Activated CD4-positive, alpha-beta T cell treated with anti-CD3 and anti-CD28 coated beads, Interleukin-2, amount 50 U/mL, for 1 hour (primary cell): Measurements from ENCODE around the gene ST6GALNAC4.

Experiments used
- DNase-seq: peaks from one replicate; pipeline ENCODE4 v3.0.0-alpha.2; 2020

ST6GALNAC4 gene

GRCh38 chr9:127928676-127929624 lies 12.1 kb upstream of the ST6GALNAC4 start:
- no peak for DNase-seq

- no peak for DNase-seq
These were observed 11.3 kb upstream of the ST6GALNAC4 start for GRCh38 chr9:127927988-127928675.

GRCh38 chr9:127927201-127927987 lies 10.6 kb upstream of the ST6GALNAC4 start:
- peak; percentile 84 for DNase-seq

- DNase-seq: no peak
These were observed 10.0 kb upstream of the ST6GALNAC4 start for GRCh38 chr9:127926906-127927200.

GRCh38 chr9:127925959-127926905 lies 9.4 kb upstream of the ST6GALNAC4 start:
- DNase-seq: no peak

- DNase-seq: no peak
These were observed 8.0 kb upstream of the ST6GALNAC4 start for GRCh38 chr9:127924736-127925444.

GRCh38 chr9:127923771-127924170 lies 6.9 kb upstream of the ST6GALNAC4 start:
- DNase-seq: no peak

GRCh38 chr9:127923046-127923445 lies 6.2 kb upstream of the ST6GALNAC4 start:
- DNase-seq: no peak

- DNase-seq: peak; percentile 77
These were observed 4.8 kb upstream of the ST6GALNAC4 start for GRCh38 chr9:127921557-127922120.

GRCh38 chr9:127920794-127921193 lies 4.0 kb upstream of the ST6GALNAC4 start:
- no peak for DNase-seq

GRCh38 chr9:127919253-127919815 lies 2.5 kb upstream of the ST6GALNAC4 start:
- no peak for DNase-seq

GRCh38 chr9:127918183-127919107 lies 1.6 kb upstream of the ST6GALNAC4 start:
- DNase-seq: no peak

- DNase-seq: no peak
These were observed 762 bp upstream of the ST6GALNAC4 start for GRCh38 chr9:127917603-127918002.

GRCh38 chr9:127915801-127916719 lies 781 bp downstream of the ST6GALNAC4 start:
- DNase-seq: no peak

- DNase-seq: no peak
These were observed 1.5 kb downstream of the ST6GALNAC4 start for GRCh38 chr9:127915325-127915752.

- DNase-seq: no peak
These were observed 3.2 kb downstream of the ST6GALNAC4 start for GRCh38 chr9:127913682-127914081.

GRCh38 chr9:127912882-127913281 lies 4.0 kb downstream of the ST6GALNAC4 start:
- DNase-seq: no peak

GRCh38 chr9:127912296-127912695 lies 4.5 kb downstream of the ST6GALNAC4 start:
- no peak for DNase-seq
